Panc1 (cell line): Measurements from ENCODE around the gene PYGO2. TPM values are rescaled to one million over a fixed set of nuclear protein-coding genes. Genes with fewer than 3 reads are reported as not detected.

ENCODE experiments used
- ATAC-seq: fragments of 200-7000 bp; cut with Tn5 transposase; 2 replicates; pipeline ENCODE4 v1.9.1; 2020; ENCODE audit warnings: mild to moderate bottlenecking, moderate library complexity
- BruUV-seq: library from RNA; stranded (reverse); fragments of 400-500 nt; replicated peaks from 2 replicates; lab custom pipeline; 2021; lab: Mats Ljungman, UMichigan
- CTCF ChIA-PET: fragments of 300-600 bp; sonication (Branson Sonifier 250); formaldehyde crosslinking; loops from one replicate; lab custom pipeline; 2022; ENCODE audit warnings: antibody characterized with exemption; lab: Charles Lee
- POLR2A ChIA-PET: fragments of 300-600 bp; sonication (Branson Sonifier 250); formaldehyde crosslinking; loops from one replicate; lab custom pipeline; 2022; ENCODE audit warnings: antibody characterized with exemption; lab: Charles Lee
- DNase-seq: peaks from one replicate; pipeline ENCODE4 v3.0.0-alpha.2; 2010; ENCODE audit warnings: low read depth, low spot score
- H3K27ac ChIP-seq: 2 replicates; pipeline ENCODE4 v1.5.1; 2011; ENCODE audit warnings: mild to moderate bottlenecking, low read length, inconsistent platforms
- H3K27me3 ChIP-seq: fragments of 200-500 bp; sonication (Bioruptor generic); 2 replicates; pipeline ENCODE4 v1.6.0; 2014; ENCODE audit warnings: low read length, inconsistent platforms; ENCODE audit not compliant: control insufficient read depth, insufficient read depth
- H3K36me3 ChIP-seq: fragments of 200-500 bp; sonication (Bioruptor generic); 2 replicates; pipeline ENCODE4 v1.5.1; 2014; ENCODE audit warnings: inconsistent platforms, mild to moderate bottlenecking, low read length, moderate library complexity; ENCODE audit not compliant: control insufficient read depth, insufficient read depth
- H3K4me1 ChIP-seq: 2 replicates; pipeline ENCODE4 v1.5.1; 2011; ENCODE audit warnings: inconsistent platforms, mild to moderate bottlenecking, low read length, moderate library complexity; ENCODE audit not compliant: control insufficient read depth, insufficient read depth
- H3K4me3 ChIP-seq, 2 experiments: 2 replicates each; pipeline ENCODE4 v1.5.1; 2011 to 2012; ENCODE audit warnings: low read depth in 2 of 2, low read length in 2 of 2, mild to moderate bottlenecking in 2 of 2, inconsistent platforms in 1 of 2, moderate library complexity in 1 of 2
- H3K9me3 ChIP-seq: fragments of 200-500 bp; sonication (Bioruptor generic); 2 replicates; pipeline ENCODE4 v1.5.1; 2014; ENCODE audit warnings: low read depth, mild to moderate bottlenecking, inconsistent platforms, low read length, moderate library complexity; ENCODE audit not compliant: control insufficient read depth, insufficient read depth
- CTCF ChIP-seq: fragments of 450-650 bp; IDR thresholded peaks from 2 replicates; pipeline ENCODE4 v1.5.1; 2017; ENCODE audit warnings: mild to moderate bottlenecking
- POLR2AphosphoS5 ChIP-seq: IDR thresholded peaks from 2 replicates; pipeline ENCODE4 v1.6.1; 2012; ENCODE audit warnings: mild to moderate bottlenecking, low read depth, low read length, moderate library complexity
- REST ChIP-seq, 2 experiments: IDR thresholded peaks; 2 replicates each; pipeline ENCODE4 v1.6.1; 2011 to 2012; ENCODE audit warnings: low read depth in 2 of 2, control low read depth in 1 of 2, low read length in 1 of 2, mild to moderate bottlenecking in 1 of 2, moderate library complexity in 1 of 2; ENCODE audit not compliant: insufficient read depth in 1 of 2
- SIN3A ChIP-seq: IDR thresholded peaks from 2 replicates; pipeline ENCODE4 v1.6.1; 2012; ENCODE audit warnings: low read depth, mild to moderate bottlenecking, low read length, moderate library complexity, borderline replicate concordance; ENCODE audit not compliant: insufficient read depth
- TCF7L2 ChIP-seq: IDR thresholded peaks from 2 replicates; pipeline ENCODE4 v1.6.1; 2011; ENCODE audit warnings: mild to moderate bottlenecking, low read depth, low read length, inconsistent platforms
- in situ Hi-C: cut with HindIII; loops from 2 replicates; pipeline ENCODE4 v1.10.0; 2016; ENCODE audit warnings: low sequenced_read_pairs, low pct_unique_long_range_greater_than_20kb
- intact Hi-C: fragments of 100-400 bp; cut with micrococcal nuclease; formaldehyde crosslinking; loops from one replicate; pipeline ENCODE4 v1.10.0; 2022; ENCODE audit not compliant: unreplicated experiment
- total RNA-seq: library from RNA; stranded (reverse); gene quantifications from one replicate; pipeline ENCODE4 v1.2.1, GENCODE V29; 2021; ENCODE audit not compliant: unreplicated experiment

The PYGO2 gene
- total RNA-seq, 1 experiment from 2014 or later = 41.1 TPM

GRCh38 chr1:154993572-154994268, 32.1 kb upstream of the PYGO2 start, which contains the start of gene LENEP:
Gene LENEP (plus strand): TSS chr1:154993586. CDS start chr1:154993608, 22 bp downstream.
- ChIA-PET POLR2A (interaction anchor here (0.6 to 1.6 kb wide), 4 partner anchors 9 to 24 kb away, joined by 3 to 12 read pairs (median 3); partner anchors contain the start of gene FLAD1), CTCF (interaction anchor here (0.6 to 0.8 kb wide), 3 partner anchors 19 to 24 kb away, joined by 3 to 7 read pairs (median 3); no protein-coding TSS in a partner anchor)
- ATAC-seq (peak; percentile 7; the same call in 1 of the 2 replicates), DNase-seq (no peak)
- in situ Hi-C loops = no loop called here
- H3K36me3 ChIP-seq = peaks cover 4% of the 10 kb centered on the region; the same call in 1 of the 2 replicates
- H3K9me3 ChIP-seq = no peaks in the 10 kb centered on the region
- intact Hi-C loops = no loop called here
- BruUV-seq = no TSS peak
- H3K27ac ChIP-seq = peak within 1 kb of the TSS; percentile 48; the same call in 1 of the 2 replicates
- TF ChIP-seq SIN3A (no peak), REST (IDR thresholded peaks at IDR 0.05; ENCODE audit: insufficient read depth in 1 of 2, low read depth in 2 of 2, low read length in 1 of 2) (no peak), CTCF (no peak), POLR2AphosphoS5 (no peak), TCF7L2 (no peak)
- no peaks in the 10 kb centered on the region for H3K27me3 ChIP-seq
- peaks cover 8% of the 10 kb centered on the region for H3K4me1 ChIP-seq
- no peak within 1 kb of the TSS for H3K4me3 ChIP-seq

GRCh38 chr1:154992721-154993571, 31.4 kb upstream of the PYGO2 start:
- Histone ChIP-seq H3K36me3 (peaks cover 4% of the 10 kb centered on the region; the same call in 1 of the 2 replicates), H3K9me3 (no peaks in the 10 kb centered on the region), H3K4me3 (no peak overlapping the region), H3K27ac (no peak overlapping the region), H3K4me1 (peaks cover 8% of the 10 kb centered on the region), H3K27me3 (no peaks in the 10 kb centered on the region)
- BruUV-seq = no TSS peak
- no peak for DNase-seq
- CTCF ChIA-PET = interaction anchor here (0.6 to 1.2 kb wide), 4 partner anchors 19 to 24 kb away, joined by 3 to 7 read pairs (median 5); no protein-coding TSS in a partner anchor
- ATAC-seq = peak; percentile 54
- TF ChIP-seq POLR2AphosphoS5 = peak; percentile 31; the same call in 1 of the 2 replicates
- no peak for TF ChIP-seq SIN3A
- POLR2A ChIA-PET = interaction anchor here (0.6 to 1.6 kb wide), 3 partner anchors 8 to 23 kb away, joined by 3 to 12 read pairs (median 3); partner anchors contain the start of gene FLAD1
- intact Hi-C loops (no loop called here), in situ Hi-C loops (no loop called here)
